Natural killer cell (primary cell): Measurements from ENCODE around the gene CDC123. TPM values are rescaled to one million over a fixed set of nuclear protein-coding genes. Genes with fewer than 3 reads are reported as not detected.
"Not testable (repeated sequence)": the region's sequence is repeated elsewhere in the genome, so short reads cannot be mapped to it uniquely, and the experiment has no call there.

Source experiments
- ATAC-seq, 3 donors: fragments of 150-1000 bp in 2 of 3; fragments of 200-7000 bp in 1 of 3; cut with Tn5 transposase; 1 replicate in 1 of 3; 2 replicates in 2 of 3; pipeline ENCODE4 v1.10.0; 2021; ENCODE audit warnings: mild to moderate bottlenecking in 2 of 3, moderate library complexity in 2 of 3
- DNase-seq, 2 donors: peaks; one replicate each; pipeline versions ENCODE4 v3.0.0 to v3.0.0-alpha.2; 2013 to 2021; ENCODE audit warnings: mixed read lengths in 1 of 2
- H3K27ac ChIP-seq: one replicate; pipeline ENCODE4 v1.5.1; 2013; ENCODE audit warnings: mild to moderate bottlenecking, low read length
- H3K27me3 ChIP-seq: one replicate; pipeline ENCODE4 v1.6.1; 2013; ENCODE audit warnings: low read length; ENCODE audit not compliant: control insufficient read depth, insufficient read depth
- H3K36me3 ChIP-seq: one replicate; pipeline ENCODE4 v1.6.1; 2013; ENCODE audit warnings: low read length; ENCODE audit not compliant: control insufficient read depth, insufficient read depth
- H3K4me1 ChIP-seq: one replicate; pipeline ENCODE4 v1.6.1; 2013; ENCODE audit warnings: low read length; ENCODE audit not compliant: control insufficient read depth, insufficient read depth
- H3K4me3 ChIP-seq: one replicate; pipeline ENCODE4 v1.5.1; 2013; ENCODE audit warnings: low read length
- H3K9me3 ChIP-seq: one replicate; pipeline ENCODE4 v1.6.1; 2013; ENCODE audit warnings: low read length; ENCODE audit not compliant: control insufficient read depth, insufficient read depth
- H3K27ac Mint-ChIP-seq, 2 donors: one replicate each; pipeline ENCODE4 v1.8.0; 2022; ENCODE audit warnings: mild to moderate bottlenecking in 2 of 2, mixed read lengths in 2 of 2, moderate library complexity in 1 of 2
- H3K27me3 Mint-ChIP-seq, 2 donors: one replicate each; pipeline ENCODE4 v1.8.0; 2022; ENCODE audit warnings: low read depth in 2 of 2, mixed read lengths in 2 of 2
- H3K36me3 Mint-ChIP-seq: one replicate; pipeline ENCODE4 v1.8.0; 2022; ENCODE audit warnings: mixed read lengths
- H3K4me1 Mint-ChIP-seq, 2 donors: one replicate each; pipeline ENCODE4 v1.8.0; 2022; ENCODE audit warnings: mixed read lengths in 2 of 2
- H3K4me3 Mint-ChIP-seq: one replicate; pipeline ENCODE4 v1.8.0; 2022; ENCODE audit warnings: mild to moderate bottlenecking, moderate library complexity, mixed read lengths
- H3K9me3 Mint-ChIP-seq, 2 donors: one replicate each; pipeline ENCODE4 v1.8.0; 2022; ENCODE audit warnings: mixed read lengths in 2 of 2
- CTCF ChIP-seq: fragments of 200-600 bp; IDR thresholded peaks from one replicate; pipeline ENCODE4 v1.8.0; 2022; ENCODE audit warnings: antibody characterized with exemption
- WGBS: methylation state at CpG from one replicate; pipeline ENCODE4 v1.1.7; 2013; ENCODE audit warnings: missing lambda C conversion rate; ENCODE audit not compliant: insufficient coverage; 5-methylcytosine and 5-hydroxymethylcytosine counted together
- intact Hi-C: fragments of 100-400 bp; cut with micrococcal nuclease; formaldehyde crosslinking; loops from one replicate; pipeline ENCODE4 v1.14.2; 2022
- total RNA-seq, 4 donors: library from RNA; stranded (reverse); fragments of 120-200 nt in 1 of 4; gene quantifications; one replicate each; pipeline versions ENCODE4 v1.2.3 to v1.2.4, GENCODE V29; 2013 to 2022

CDC123 gene
- total RNA-seq, 3 donors from 2014 or later (not counting 1 experiment from before 2014, with no cell fraction given), result 45.8 to 53.3 (median 47.6) TPM

GRCh38 chr10:12250181-12250580, 54.2 kb downstream of the CDC123 start:
- no peak for TF ChIP-seq CTCF
- no peaks in the 10 kb centered on the region for H3K4me1 Mint-ChIP-seq
- H3K27me3 Mint-ChIP-seq, result no peaks in the 10 kb centered on the region
- peak overlapping the region; percentile 4 to 12 for H3K27ac Mint-ChIP-seq
- no peak for ATAC-seq
- H3K36me3 Mint-ChIP-seq, result peaks cover 14% of the 10 kb centered on the region
- no peaks in the 10 kb centered on the region for H3K27me3 ChIP-seq
- peaks cover 29% of the 10 kb centered on the region for H3K36me3 ChIP-seq
- H3K4me1 ChIP-seq, result no peaks in the 10 kb centered on the region
- 96% methylated on average over 8 of the region's 10 CpGs for WGBS
- no peaks in the 10 kb centered on the region for H3K9me3 Mint-ChIP-seq
- intact Hi-C loops, result no loop called here
- no peak overlapping the region for H3K27ac ChIP-seq
- H3K4me3 ChIP-seq, result no peak overlapping the region
- DNase-seq, result no peak
- no peak overlapping the region for H3K4me3 Mint-ChIP-seq
- H3K9me3 ChIP-seq, result no peaks in the 10 kb centered on the region

- H3K27me3 ChIP-seq, H3K4me3 ChIP-seq, H3K9me3 ChIP-seq, ATAC-seq, H3K27me3 Mint-ChIP-seq, intact Hi-C loops, H3K9me3 Mint-ChIP-seq, H3K4me3 Mint-ChIP-seq, H3K27ac Mint-ChIP-seq, H3K4me1 ChIP-seq, H3K27ac ChIP-seq, DNase-seq, H3K4me1 Mint-ChIP-seq: not testable (repeated sequence)
- peaks cover 29% of the 10 kb centered on the region for H3K36me3 ChIP-seq
- 98% methylated on average over 5 of the region's 5 CpGs for WGBS
- peaks cover 14% of the 10 kb centered on the region for H3K36me3 Mint-ChIP-seq
Measured at GRCh38 chr10:12250702-12251101, 54.7 kb downstream of the CDC123 start.

- DNase-seq (no peak), ATAC-seq (no peak)
- no peak for TF ChIP-seq CTCF
- no peaks in the 10 kb centered on the region for H3K9me3 ChIP-seq
- H3K4me3 ChIP-seq, result no peak overlapping the region
- no peaks in the 10 kb centered on the region for H3K9me3 Mint-ChIP-seq
- H3K27me3 Mint-ChIP-seq, result no peaks in the 10 kb centered on the region
- no peaks in the 10 kb centered on the region for H3K27me3 ChIP-seq
- 98% methylated on average over 5 of the region's 5 CpGs for WGBS
- H3K4me3 Mint-ChIP-seq, result no peak overlapping the region
- H3K36me3 ChIP-seq, result peaks cover 22% of the 10 kb centered on the region
- peaks cover 14% of the 10 kb centered on the region for H3K36me3 Mint-ChIP-seq
- no peaks in the 10 kb centered on the region for H3K4me1 ChIP-seq
- no peak overlapping the region for H3K27ac ChIP-seq
- H3K27ac Mint-ChIP-seq, result no peak overlapping the region
- intact Hi-C loops, result no loop called here
- H3K4me1 Mint-ChIP-seq, result no peaks in the 10 kb centered on the region
Measured at GRCh38 chr10:12251581-12251980, 55.6 kb downstream of the CDC123 start.

- DNase-seq (peak in 1 of 2 donors; percentile 41), ATAC-seq (peak in 1 of 3 donors; percentile 50)
- Histone ChIP-seq H3K36me3 (peaks cover 11% of the 10 kb centered on the region), H3K4me3 (no peak overlapping the region), H3K27me3 (no peaks in the 10 kb centered on the region), H3K9me3 (no peaks in the 10 kb centered on the region), H3K4me1 (no peaks in the 10 kb centered on the region), H3K27ac (no peak overlapping the region)
- Mint-ChIP-seq H3K9me3 (no peaks in the 10 kb centered on the region), H3K27ac (no peak overlapping the region), H3K4me3 (no peak overlapping the region), H3K36me3 (peaks cover 8% of the 10 kb centered on the region), H3K4me1 (no peaks in the 10 kb centered on the region), H3K27me3 (no peaks in the 10 kb centered on the region)
- intact Hi-C loops, result no loop called here
- 85% methylated on average over 12 of the region's 13 CpGs for WGBS
- TF ChIP-seq CTCF, result no peak
Measured at GRCh38 chr10:12252882-12253546, 57.0 kb downstream of the CDC123 start.
